ENCODE data around the gene SORL1.

SORL1 gene

GRCh38 chr11:121439337-121439736 lies 12.8 kb upstream of the SORL1 start:
- Histone ChIP-seq H3K4me1 (ENCODE audit: low read depth, poor library complexity, severe bottlenecking) (no peaks in the 10 kb centered on the region), H3K27me3 (ENCODE audit: insufficient read depth, low read depth) (no peaks in the 10 kb centered on the region), H3K9ac (no peak overlapping the region), H4K20me1 (ENCODE audit: insufficient read depth) (no peaks in the 10 kb centered on the region), H3K36me3 (ENCODE audit: insufficient read depth) (no peaks in the 10 kb centered on the region), H3K4me2 (no peak overlapping the region), H3K79me2 (ENCODE audit: insufficient read depth, low read depth) (no peaks in the 10 kb centered on the region), H3K4me3 (IDR thresholded peaks at IDR 0.05; ENCODE audit: insufficient read depth, low read depth, low read length) (no peak overlapping the region), H3K27ac (no peak overlapping the region), H2AFZ (ENCODE audit: low read depth) (no peak overlapping the region)
- no peak for TF ChIP-seq CTCF (conservative IDR thresholded peaks at IDR 0.05; ENCODE audit: low read depth, low read length)

GRCh38 chr11:121439759-121440158 lies 12.4 kb upstream of the SORL1 start:
- Histone ChIP-seq H3K4me1 (ENCODE audit: low read depth, poor library complexity, severe bottlenecking) (no peaks in the 10 kb centered on the region), H3K4me3 (IDR thresholded peaks at IDR 0.05; ENCODE audit: insufficient read depth, low read depth, low read length) (no peak overlapping the region), H3K4me2 (no peak overlapping the region), H3K9ac (no peak overlapping the region), H3K27me3 (ENCODE audit: insufficient read depth, low read depth) (no peaks in the 10 kb centered on the region), H2AFZ (ENCODE audit: low read depth) (no peak overlapping the region), H3K27ac (no peak overlapping the region), H3K36me3 (ENCODE audit: insufficient read depth) (no peaks in the 10 kb centered on the region), H3K79me2 (ENCODE audit: insufficient read depth, low read depth) (no peaks in the 10 kb centered on the region), H4K20me1 (ENCODE audit: insufficient read depth) (no peaks in the 10 kb centered on the region)
- no peak for TF ChIP-seq CTCF (conservative IDR thresholded peaks at IDR 0.05; ENCODE audit: low read depth, low read length)

GRCh38 chr11:121441521-121441920 lies 10.6 kb upstream of the SORL1 start:
- Histone ChIP-seq H2AFZ (ENCODE audit: low read depth) (no peak overlapping the region), H3K4me3 (IDR thresholded peaks at IDR 0.05; ENCODE audit: insufficient read depth, low read depth, low read length) (no peak overlapping the region), H3K27ac (no peak overlapping the region), H3K36me3 (ENCODE audit: insufficient read depth) (no peaks in the 10 kb centered on the region), H3K27me3 (ENCODE audit: insufficient read depth, low read depth) (no peaks in the 10 kb centered on the region), H3K4me1 (ENCODE audit: low read depth, poor library complexity, severe bottlenecking) (peaks cover 3% of the 10 kb centered on the region), H3K79me2 (ENCODE audit: insufficient read depth, low read depth) (no peaks in the 10 kb centered on the region), H3K4me2 (no peak overlapping the region), H3K9ac (no peak overlapping the region), H4K20me1 (ENCODE audit: insufficient read depth) (no peaks in the 10 kb centered on the region)
- no peak for TF ChIP-seq CTCF (conservative IDR thresholded peaks at IDR 0.05; ENCODE audit: low read depth, low read length)

GRCh38 chr11:121443688-121444275 lies 8.3 kb upstream of the SORL1 start:
- Histone ChIP-seq H3K36me3 (ENCODE audit: insufficient read depth) (no peaks in the 10 kb centered on the region), H3K27ac (no peak overlapping the region), H4K20me1 (ENCODE audit: insufficient read depth) (no peaks in the 10 kb centered on the region), H3K9ac (no peak overlapping the region), H3K79me2 (ENCODE audit: insufficient read depth, low read depth) (no peaks in the 10 kb centered on the region), H3K4me1 (ENCODE audit: low read depth, poor library complexity, severe bottlenecking) (peaks cover 3% of the 10 kb centered on the region), H3K4me2 (no peak overlapping the region), H3K27me3 (ENCODE audit: insufficient read depth, low read depth) (no peaks in the 10 kb centered on the region), H2AFZ (ENCODE audit: low read depth) (no peak overlapping the region), H3K4me3 (IDR thresholded peaks at IDR 0.05; ENCODE audit: insufficient read depth, low read depth, low read length) (no peak overlapping the region)
- TF ChIP-seq CTCF (conservative IDR thresholded peaks at IDR 0.05; ENCODE audit: low read depth, low read length), result no peak
